H9 (cell line): ENCODE data around the gene CDH20. TPM values are rescaled to one million over a fixed set of nuclear protein-coding genes. Genes with fewer than 3 reads are reported as not detected.

Experiments used
- DNase-seq: peaks from one replicate; pipeline ENCODE4 v3.0.0-alpha.2; 2017
- H2AFZ ChIP-seq: one replicate; pipeline ENCODE4 v1.6.1; 2013; ENCODE audit warnings: mild to moderate bottlenecking, low read length, control low read depth, moderate library complexity
- H2AK5ac ChIP-seq: 2 replicates; pipeline ENCODE4 v1.6.1; 2013; ENCODE audit warnings: low read length, control low read depth, mixed read lengths; ENCODE audit not compliant: insufficient read length
- H2BK120ac ChIP-seq: one replicate; pipeline ENCODE4 v1.6.1; 2013; ENCODE audit warnings: low read depth, mild to moderate bottlenecking, low read length, control low read depth, inconsistent platforms; ENCODE audit not compliant: poor library complexity, severe bottlenecking
- H2BK12ac ChIP-seq: 2 replicates; pipeline ENCODE4 v1.6.1; 2013; ENCODE audit warnings: low read length, control low read depth, mixed read lengths, low read depth; ENCODE audit not compliant: insufficient read length
- H2BK15ac ChIP-seq: 2 replicates; pipeline ENCODE4 v1.6.1; 2013; ENCODE audit warnings: low read depth, low read length, control low read depth
- H2BK20ac ChIP-seq: one replicate; pipeline ENCODE4 v1.6.1; 2013; ENCODE audit warnings: low read depth, mild to moderate bottlenecking, low read length, control low read depth, inconsistent platforms; ENCODE audit not compliant: poor library complexity, severe bottlenecking
- H2BK5ac ChIP-seq: 2 replicates; pipeline ENCODE4 v1.6.1; 2013; ENCODE audit warnings: low read length, control low read depth, mixed read lengths; ENCODE audit not compliant: insufficient read length
- H3K14ac ChIP-seq: 2 replicates; pipeline ENCODE4 v1.6.1; 2013; ENCODE audit warnings: low read length, control low read depth; ENCODE audit not compliant: insufficient read depth
- H3K18ac ChIP-seq: 2 replicates; pipeline ENCODE4 v1.6.1; 2013; ENCODE audit warnings: low read depth, mild to moderate bottlenecking, mixed read lengths, low read length, control low read depth; ENCODE audit not compliant: insufficient read length
- H3K23ac ChIP-seq: 2 replicates; pipeline ENCODE4 v1.6.1; 2013; ENCODE audit warnings: low read length, control low read depth, mixed read lengths, low read depth; ENCODE audit not compliant: insufficient read length
- H3K23me2 ChIP-seq: 2 replicates; pipeline ENCODE4 v1.6.1; 2013; ENCODE audit warnings: low read depth, mild to moderate bottlenecking, mixed read lengths, low read length, control low read depth; ENCODE audit not compliant: insufficient read length, poor library complexity, severe bottlenecking
- H3K27ac ChIP-seq: 2 replicates; pipeline ENCODE4 v1.5.1; 2013; ENCODE audit warnings: low read length, control low read depth, mixed read lengths, low read depth; ENCODE audit not compliant: insufficient read length
- H3K27me3 ChIP-seq: 2 replicates; pipeline ENCODE4 v1.6.1; 2013; ENCODE audit warnings: low read length, control low read depth, inconsistent platforms; ENCODE audit not compliant: insufficient read depth
- H3K4ac ChIP-seq: 2 replicates; pipeline ENCODE4 v1.6.1; 2013; ENCODE audit warnings: low read depth, mild to moderate bottlenecking, control low read depth, inconsistent platforms, low read length, moderate library complexity
- H3K4me1 ChIP-seq: 2 replicates; pipeline ENCODE4 v1.6.1; 2013; ENCODE audit warnings: low read length, control low read depth, inconsistent platforms; ENCODE audit not compliant: insufficient read depth
- H3K4me2 ChIP-seq: 2 replicates; pipeline ENCODE4 v1.6.1; 2013; ENCODE audit warnings: low read length, control low read depth, mixed read lengths; ENCODE audit not compliant: insufficient read length, insufficient read depth
- H3K56ac ChIP-seq: 2 replicates; pipeline ENCODE4 v1.6.1; 2013; ENCODE audit warnings: low read depth, mild to moderate bottlenecking, mixed read lengths, low read length, control low read depth; ENCODE audit not compliant: insufficient read length
- H3K79me1 ChIP-seq: 2 replicates; pipeline ENCODE4 v1.6.1; 2013; ENCODE audit warnings: low read depth, mild to moderate bottlenecking, moderate library complexity, low read length, control low read depth, inconsistent platforms; ENCODE audit not compliant: insufficient read depth, poor library complexity, severe bottlenecking
- H3K79me2 ChIP-seq: 2 replicates; pipeline ENCODE4 v1.6.1; 2013; ENCODE audit warnings: low read length, control low read depth, inconsistent platforms; ENCODE audit not compliant: insufficient read depth
- H3K9ac ChIP-seq: 2 replicates; pipeline ENCODE4 v1.6.1; 2013; ENCODE audit warnings: low read length, control low read depth, mixed read lengths; ENCODE audit not compliant: insufficient read length; ENCODE audit errors: extremely low read depth
- H3K9me3 ChIP-seq: one replicate; pipeline ENCODE4 v1.6.1; 2013; ENCODE audit warnings: low read depth, low read length, inconsistent platforms; ENCODE audit not compliant: control insufficient read depth
- H3T11ph ChIP-seq: one replicate; pipeline ENCODE4 v1.6.1; 2013; ENCODE audit warnings: mild to moderate bottlenecking, low read length, control low read depth, inconsistent platforms
- H4K20me1 ChIP-seq: one replicate; pipeline ENCODE4 v1.6.1; 2013; ENCODE audit not compliant: control insufficient read depth, insufficient read length, insufficient read depth
- H4K5ac ChIP-seq: 2 replicates; pipeline ENCODE4 v1.6.1; 2013; ENCODE audit warnings: low read depth, mild to moderate bottlenecking, mixed read lengths, low read length, control low read depth; ENCODE audit not compliant: insufficient read length
- H4K8ac ChIP-seq: replicated peaks from 2 replicates; pipeline ENCODE4 v1.6.1; 2013; ENCODE audit warnings: low read length, control low read depth, mixed read lengths, low read depth; ENCODE audit not compliant: insufficient read length
- H4K91ac ChIP-seq: 2 replicates; pipeline ENCODE4 v1.6.1; 2013; ENCODE audit warnings: low read depth, mild to moderate bottlenecking, moderate library complexity, mixed read lengths, low read length, control low read depth; ENCODE audit not compliant: insufficient read length
- H3K27ac Mint-ChIP-seq, 3 experiments: 2 replicates in 2 of 3; 3 replicates in 1 of 3; pipeline ENCODE4 v1.8.0; 2020 to 2021; ENCODE audit warnings: mixed read lengths in 3 of 3, mild to moderate bottlenecking in 1 of 3, moderate library complexity in 1 of 3
- H3K27me3 Mint-ChIP-seq: 2 replicates; pipeline ENCODE4 v1.8.0; 2021; ENCODE audit warnings: low read depth, mild to moderate bottlenecking, moderate library complexity, mixed read lengths
- H3K36me3 Mint-ChIP-seq, 3 experiments: 2 replicates in 2 of 3; 3 replicates in 1 of 3; pipeline ENCODE4 v1.8.0; 2020 to 2021; ENCODE audit warnings: low read depth in 3 of 3, mixed read lengths in 3 of 3; ENCODE audit not compliant: insufficient read depth in 1 of 3
- H3K4me1 Mint-ChIP-seq, 2 experiments: 2 replicates each; pipeline ENCODE4 v1.8.0; 2020; ENCODE audit warnings: mixed read lengths in 2 of 2
- H3K4me3 Mint-ChIP-seq, 2 experiments: 2 replicates in 1 of 2; 3 replicates in 1 of 2; pipeline ENCODE4 v1.8.0; 2020 to 2021; ENCODE audit warnings: mild to moderate bottlenecking in 2 of 2, mixed read lengths in 2 of 2, moderate library complexity in 1 of 2
- H3K9me3 Mint-ChIP-seq, 2 experiments: 2 replicates in 1 of 2; 3 replicates in 1 of 2; pipeline ENCODE4 v1.8.0; 2020; ENCODE audit warnings: mild to moderate bottlenecking in 2 of 2, mixed read lengths in 2 of 2, moderate library complexity in 1 of 2
- CTCF ChIP-seq: fragments of 200-600 bp; sonication (generic); conservative IDR thresholded peaks from 3 replicates; pipeline ENCODE4 v1.8.0; 2021; ENCODE audit warnings: antibody characterized with exemption, mild to moderate bottlenecking
- WGBS: extraction: QIAGEN DNeasy Blood & Tissue Kit; methylation state at CpG from one replicate; pipeline ENCODE4 v1.1.7; 2013; ENCODE audit warnings: missing lambda C conversion rate, low lambda C conversion rate, mixed read lengths; ENCODE audit not compliant: insufficient read length; ENCODE audit errors: extremely low coverage; 5-methylcytosine and 5-hydroxymethylcytosine counted together
- total RNA-seq: library from RNA; stranded (reverse); gene quantifications from 2 replicates; pipeline ENCODE4 v1.2.1, GENCODE V29; 2021

CDH20 gene
- total RNA-seq, 1 experiment from 2014 or later, result not detected

GRCh38 chr18:61331051-61331450 lies 2.2 kb upstream of the CDH20 start:
- H3K9me3 Mint-ChIP-seq, result no peaks in the 10 kb centered on the region
- H4K8ac ChIP-seq, result no peak overlapping the region
- DNase-seq, result no peak
- H4K91ac ChIP-seq, result no peak overlapping the region
- H4K5ac ChIP-seq, result no peak overlapping the region
- H2BK15ac ChIP-seq, result no peak overlapping the region
- peaks cover 47% of the 10 kb centered on the region for H3K27me3 Mint-ChIP-seq
- no peak overlapping the region for H2BK5ac ChIP-seq
- H3K36me3 Mint-ChIP-seq, result peaks cover 0 to 2% (median 0%) of the 10 kb centered on the region in 3 experiments; a peak in 1 of 7 replicates
- no peak overlapping the region for H2BK12ac ChIP-seq
- H2AK5ac ChIP-seq, result no peak overlapping the region
- H3K56ac ChIP-seq, result no peak overlapping the region
- TF ChIP-seq CTCF, result no peak
- peaks cover 12% of the 10 kb centered on the region in 2 experiments for H3K4me1 Mint-ChIP-seq
- H4K20me1 ChIP-seq, result no peaks in the 10 kb centered on the region
- no peak overlapping the region for H3K9ac ChIP-seq
- H3K18ac ChIP-seq, result no peak overlapping the region
- no peaks in the 10 kb centered on the region for H3K79me1 ChIP-seq
- H3K4me2 ChIP-seq, result no peak overlapping the region
- no peak overlapping the region for H2BK120ac ChIP-seq
- H3K27ac Mint-ChIP-seq, result no peak overlapping the region
- no peak overlapping the region for H3K4me3 Mint-ChIP-seq
- no peaks in the 10 kb centered on the region for H3K4me1 ChIP-seq
- no peak overlapping the region for H3K27ac ChIP-seq
- peaks cover 10% of the 10 kb centered on the region for H3K23me2 ChIP-seq
- no peak overlapping the region for H2BK20ac ChIP-seq
- WGBS, result no CpG with 5 or more reads among the region's 3 CpGs
- no peak overlapping the region for H3K4ac ChIP-seq
- H2AFZ ChIP-seq, result no peak overlapping the region
- peaks cover 4% of the 10 kb centered on the region; the same call in 1 of the 2 replicates for H3K27me3 ChIP-seq
- no peak overlapping the region for H3K14ac ChIP-seq
- no peaks in the 10 kb centered on the region for H3K79me2 ChIP-seq
- H3K23ac ChIP-seq, result no peak overlapping the region
- no peak overlapping the region for H3T11ph ChIP-seq
- H3K9me3 ChIP-seq, result no peaks in the 10 kb centered on the region
